ENCODE results near the gene GPR21. TPM values are rescaled to one million over a fixed set of nuclear protein-coding genes. Genes with fewer than 3 reads are reported as not detected.

Gene GPR21
- total RNA-seq, 3 donors from 2014 or later (not counting 1 experiment from before 2014, with no cell fraction given) = 1.9 TPM; not detected in 2

- peaks cover 11% of the 10 kb centered on the region for H3K36me3 Mint-ChIP-seq
- H3K4me1 Mint-ChIP-seq = no peaks in the 10 kb centered on the region
- H3K27ac Mint-ChIP-seq = no peak overlapping the region
- intact Hi-C loops (cut with micrococcal nuclease) = no loop called here
- TF ChIP-seq, protein P1, sequence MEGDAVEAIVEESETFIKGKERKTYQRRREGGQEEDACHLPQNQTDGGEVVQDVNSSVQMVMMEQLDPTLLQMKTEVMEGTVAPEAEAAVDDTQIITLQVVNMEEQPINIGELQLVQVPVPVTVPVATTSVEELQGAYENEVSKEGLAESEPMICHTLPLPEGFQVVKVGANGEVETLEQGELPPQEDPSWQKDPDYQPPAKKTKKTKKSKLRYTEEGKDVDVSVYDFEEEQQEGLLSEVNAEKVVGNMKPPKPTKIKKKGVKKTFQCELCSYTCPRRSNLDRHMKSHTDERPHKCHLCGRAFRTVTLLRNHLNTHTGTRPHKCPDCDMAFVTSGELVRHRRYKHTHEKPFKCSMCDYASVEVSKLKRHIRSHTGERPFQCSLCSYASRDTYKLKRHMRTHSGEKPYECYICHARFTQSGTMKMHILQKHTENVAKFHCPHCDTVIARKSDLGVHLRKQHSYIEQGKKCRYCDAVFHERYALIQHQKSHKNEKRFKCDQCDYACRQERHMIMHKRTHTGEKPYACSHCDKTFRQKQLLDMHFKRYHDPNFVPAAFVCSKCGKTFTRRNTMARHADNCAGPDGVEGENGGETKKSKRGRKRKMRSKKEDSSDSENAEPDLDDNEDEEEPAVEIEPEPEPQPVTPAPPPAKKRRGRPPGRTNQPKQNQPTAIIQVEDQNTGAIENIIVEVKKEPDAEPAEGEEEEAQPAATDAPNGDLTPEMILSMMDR (IDR thresholded peaks at IDR 0.05) = no peak
- no peaks in the 10 kb centered on the region for H3K27me3 Mint-ChIP-seq (ENCODE audit: low read depth in 2 of 2)
- H3K36me3 ChIP-seq (ENCODE audit: control insufficient read depth, insufficient read depth, low read length) = peaks cover 32% of the 10 kb centered on the region
- H3K4me1 ChIP-seq (ENCODE audit: control insufficient read depth, insufficient read depth, low read length) = no peaks in the 10 kb centered on the region
- no peak overlapping the region for H3K27ac ChIP-seq (ENCODE audit: low read length)
- H3K4me3 ChIP-seq (ENCODE audit: low read length) = no peak overlapping the region
- DNase-seq = no peak
- no peak for ATAC-seq
- H3K4me3 Mint-ChIP-seq = no peak overlapping the region
- no peaks in the 10 kb centered on the region for H3K27me3 ChIP-seq (ENCODE audit: control insufficient read depth, insufficient read depth, low read length)
- WGBS (ENCODE audit: insufficient coverage) = 70% methylated on average over 3 of the region's 3 CpGs
- H3K9me3 ChIP-seq (ENCODE audit: control insufficient read depth, insufficient read depth, low read length) = no peaks in the 10 kb centered on the region
- H3K9me3 Mint-ChIP-seq = no peaks in the 10 kb centered on the region
These were observed 47.0 kb downstream of the GPR21 start for GRCh38 chr9:123080444-123080843.

DNA sequence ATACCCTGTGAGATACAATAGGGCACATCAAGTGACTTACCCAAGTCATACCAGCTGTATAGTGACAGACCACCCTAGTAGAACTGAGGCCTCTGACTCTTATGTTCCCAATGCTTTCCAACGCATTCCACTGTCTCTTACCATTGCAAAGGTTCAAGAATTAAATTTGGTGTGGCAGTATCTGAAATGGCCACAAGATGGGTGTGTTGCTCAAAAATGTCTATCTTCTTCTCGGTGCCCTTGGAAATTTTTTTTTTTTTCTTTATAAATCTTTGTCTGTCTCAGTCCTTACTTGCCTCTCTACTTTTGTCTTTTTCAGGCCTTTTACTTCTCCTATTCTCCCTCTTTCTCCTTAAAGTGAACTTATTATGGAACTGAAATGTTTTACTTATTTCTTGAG lies 48.4 kb downstream of the GPR21 start:
- no peaks in the 10 kb centered on the region for H3K4me1 ChIP-seq (ENCODE audit: control insufficient read depth, insufficient read depth, low read length)
- H3K36me3 ChIP-seq (ENCODE audit: control insufficient read depth, insufficient read depth, low read length) = peaks cover 27% of the 10 kb centered on the region
- TF ChIP-seq, protein P1 (IDR thresholded peaks at IDR 0.05) = peak; percentile 44
- Mint-ChIP-seq H3K4me3 (no peak overlapping the region), H3K36me3 (peaks cover 11% of the 10 kb centered on the region), H3K9me3 (no peaks in the 10 kb centered on the region), H3K4me1 (no peaks in the 10 kb centered on the region), H3K27ac (no peak overlapping the region), H3K27me3 (ENCODE audit: low read depth in 2 of 2) (no peaks in the 10 kb centered on the region)
- H3K9me3 ChIP-seq (ENCODE audit: control insufficient read depth, insufficient read depth, low read length) = no peaks in the 10 kb centered on the region
- WGBS (ENCODE audit: insufficient coverage) = no CpG with 5 or more reads among the region's 2 CpGs
- H3K27me3 ChIP-seq (ENCODE audit: control insufficient read depth, insufficient read depth, low read length) = no peaks in the 10 kb centered on the region
- intact Hi-C loops (cut with micrococcal nuclease) = loop anchor here (1.0 kb wide), 1 partner anchor 268 kb away; no protein-coding TSS in a partner anchor
- DNase-seq (peak in 1 of 2 donors; percentile 60), ATAC-seq (no peak)
- H3K27ac ChIP-seq (ENCODE audit: low read length) = no peak overlapping the region
- H3K4me3 ChIP-seq (ENCODE audit: low read length) = no peak overlapping the region

GRCh38 chr9:123083680-123084079 lies 50.2 kb downstream of the GPR21 start:
- no peaks in the 10 kb centered on the region for H3K4me1 Mint-ChIP-seq
- H3K4me1 ChIP-seq (ENCODE audit: control insufficient read depth, insufficient read depth, low read length) = no peaks in the 10 kb centered on the region
- no peak for DNase-seq
- no peak overlapping the region for H3K4me3 Mint-ChIP-seq
- peaks cover 11% of the 10 kb centered on the region for H3K36me3 Mint-ChIP-seq
- H3K4me3 ChIP-seq (ENCODE audit: low read length) = no peak overlapping the region
- intact Hi-C loops (cut with micrococcal nuclease) = no loop called here
- no peak overlapping the region for H3K27ac ChIP-seq (ENCODE audit: low read length)
- no peaks in the 10 kb centered on the region for H3K27me3 ChIP-seq (ENCODE audit: control insufficient read depth, insufficient read depth, low read length)
- TF ChIP-seq, protein P1 (IDR thresholded peaks at IDR 0.05) = no peak
- ATAC-seq = no peak
- no peaks in the 10 kb centered on the region for H3K9me3 ChIP-seq (ENCODE audit: control insufficient read depth, insufficient read depth, low read length)
- 98% methylated on average over 5 of the region's 6 CpGs for WGBS (ENCODE audit: insufficient coverage)
- H3K27ac Mint-ChIP-seq = no peak overlapping the region
- no peaks in the 10 kb centered on the region for H3K9me3 Mint-ChIP-seq
- no peaks in the 10 kb centered on the region for H3K27me3 Mint-ChIP-seq (ENCODE audit: low read depth in 2 of 2)
- H3K36me3 ChIP-seq (ENCODE audit: control insufficient read depth, insufficient read depth, low read length) = peaks cover 21% of the 10 kb centered on the region

GRCh38 chr9:123084256-123084655 lies 50.8 kb downstream of the GPR21 start:
- ATAC-seq (no peak), DNase-seq (no peak)
- no peaks in the 10 kb centered on the region for H3K9me3 ChIP-seq (ENCODE audit: control insufficient read depth, insufficient read depth, low read length)
- no peaks in the 10 kb centered on the region for H3K27me3 ChIP-seq (ENCODE audit: control insufficient read depth, insufficient read depth, low read length)
- intact Hi-C loops (cut with micrococcal nuclease) = no loop called here
- no peak overlapping the region for H3K27ac ChIP-seq (ENCODE audit: low read length)
- WGBS (ENCODE audit: insufficient coverage) = 100% methylated on average over 1 of the region's 1 CpG
- no peaks in the 10 kb centered on the region for H3K9me3 Mint-ChIP-seq
- no peak overlapping the region for H3K4me3 Mint-ChIP-seq
- no peaks in the 10 kb centered on the region for H3K27me3 Mint-ChIP-seq (ENCODE audit: low read depth in 2 of 2)
- TF ChIP-seq, protein P1 (IDR thresholded peaks at IDR 0.05) = no peak
- peaks cover 21% of the 10 kb centered on the region for H3K36me3 ChIP-seq (ENCODE audit: control insufficient read depth, insufficient read depth, low read length)
- no peak overlapping the region for H3K27ac Mint-ChIP-seq
- no peaks in the 10 kb centered on the region for H3K4me1 ChIP-seq (ENCODE audit: control insufficient read depth, insufficient read depth, low read length)
- H3K4me1 Mint-ChIP-seq = no peaks in the 10 kb centered on the region
- no peak overlapping the region for H3K4me3 ChIP-seq (ENCODE audit: low read length)
- H3K36me3 Mint-ChIP-seq = peaks cover 11% of the 10 kb centered on the region
